Stimulated activated CD4-positive, alpha-beta T cell treated with anti-CD3 and anti-CD28 coated beads, TNF-alpha, amount 100 ng/mL, for 1 hour (primary cell): ENCODE data around the gene APBA1.
"Not testable (repeated sequence)": the region's sequence is repeated elsewhere in the genome, so short reads cannot be mapped to it uniquely, and the experiment has no call there.

Source experiments
- DNase-seq, 3 donors: peaks; one replicate each; pipeline ENCODE4 v3.0.0-alpha.2; 2020; ENCODE audit warnings: low read depth in 3 of 3, low spot score in 1 of 3

APBA1 gene

DNA sequence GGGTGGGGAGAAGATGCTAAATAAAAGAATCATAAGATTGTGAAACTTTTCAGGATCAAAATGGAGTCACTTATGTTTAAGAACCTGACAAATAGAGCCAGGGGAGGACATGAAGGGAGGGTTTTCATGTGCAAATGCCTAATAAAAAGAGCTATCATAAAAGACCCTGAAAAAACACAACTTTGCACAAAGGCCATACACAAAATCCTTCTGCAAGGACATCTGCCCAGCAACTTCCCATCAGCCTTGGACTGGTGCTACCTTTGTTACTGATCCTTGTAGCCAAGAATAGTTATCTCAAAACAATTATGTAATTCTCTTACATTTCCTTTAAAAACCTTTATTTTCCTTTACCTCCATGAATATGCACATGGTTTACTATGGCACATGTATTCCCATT lies 63.0 kb downstream of the APBA1 start:
- DNase-seq = no peak

GRCh38 chr9:69606089-69606488 lies 66.1 kb downstream of the APBA1 start:
- DNase-seq = no peak

DNA sequence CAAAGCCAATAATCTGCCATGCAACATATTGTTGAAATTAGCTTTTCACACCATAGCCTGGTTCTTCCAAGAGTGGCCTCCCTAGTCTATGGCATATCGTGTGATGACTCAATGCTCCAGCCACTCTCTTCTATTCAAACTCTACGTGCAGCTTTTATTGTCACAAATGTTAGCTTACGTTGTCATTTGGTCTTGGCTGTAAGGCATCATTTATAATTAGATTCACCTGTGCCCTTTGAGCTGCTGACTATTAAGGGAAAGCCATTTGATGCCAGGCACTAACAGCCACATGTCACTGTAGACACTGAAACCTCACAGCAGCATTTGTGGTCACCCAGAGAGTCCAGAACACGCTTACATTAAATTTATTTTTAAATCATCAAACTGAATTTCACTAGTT lies 66.8 kb downstream of the APBA1 start:
- no peak for DNase-seq

GRCh38 chr9:69604568-69605219 lies 67.5 kb downstream of the APBA1 start:
- no peak for DNase-seq

- DNase-seq = no peak
These were observed 68.5 kb downstream of the APBA1 start for GRCh38 chr9:69603656-69604055.

- DNase-seq = no peak
These were observed 69.4 kb downstream of the APBA1 start for GRCh38 chr9:69602773-69603172.

GRCh38 chr9:69601698-69602097 lies 70.5 kb downstream of the APBA1 start:
- DNase-seq = no peak

GRCh38 chr9:69600314-69601047 lies 71.7 kb downstream of the APBA1 start:
- DNase-seq = no peak

DNA sequence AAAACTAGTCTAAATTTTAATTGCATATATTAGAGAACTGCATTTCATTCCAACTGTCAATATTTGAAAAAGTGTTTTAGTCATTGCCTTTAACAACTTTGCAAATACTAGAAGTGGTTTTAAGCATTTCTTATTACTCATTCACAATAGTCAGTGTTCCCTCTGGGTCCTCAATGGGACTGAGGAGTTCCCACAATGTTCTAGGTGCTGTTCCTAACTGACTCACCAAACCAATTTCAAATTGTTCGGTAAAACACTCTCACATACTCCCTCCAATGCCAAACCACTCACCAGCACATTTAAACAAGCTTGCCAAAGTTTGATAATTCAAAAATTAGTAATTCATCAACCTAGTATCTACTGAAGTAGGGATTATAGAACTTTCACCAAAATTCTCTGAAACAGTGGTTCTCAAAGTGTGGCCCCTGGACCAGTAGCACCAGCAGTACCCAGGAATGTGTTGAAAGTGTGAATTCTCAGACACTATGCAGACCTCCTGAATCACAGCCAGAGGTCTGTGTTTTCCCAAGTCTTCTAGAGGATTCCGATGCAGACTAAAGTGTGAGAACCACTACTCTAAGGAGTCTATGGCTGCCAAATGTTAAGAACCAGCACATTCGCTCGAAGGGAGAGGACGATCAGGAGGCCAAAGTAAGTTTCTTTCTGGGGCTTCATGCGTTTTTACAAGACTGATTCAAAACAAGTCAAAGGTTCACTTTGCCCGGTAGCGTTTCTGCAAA lies 72.8 kb downstream of the APBA1 start:
- DNase-seq = no peak

DNA sequence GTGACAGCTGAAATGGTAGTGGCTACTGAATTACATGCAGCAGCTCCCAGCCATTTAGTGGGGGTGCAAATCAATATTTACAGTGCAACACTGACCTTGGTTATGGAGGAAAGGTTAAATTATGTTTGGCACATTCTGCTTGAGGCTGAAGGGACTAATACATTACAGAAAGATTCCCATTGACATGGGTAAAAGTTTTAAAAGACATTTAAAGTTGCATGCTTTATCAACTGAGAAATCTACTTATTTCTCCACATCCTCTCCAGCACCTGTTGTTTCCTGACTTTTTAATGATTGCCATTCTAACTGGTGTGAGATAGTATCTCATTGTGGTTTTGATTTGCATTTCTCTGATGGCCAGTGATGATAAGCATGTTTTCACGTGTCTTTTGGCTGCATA lies 75.3 kb downstream of the APBA1 start:
- not testable (repeated sequence) for DNase-seq

GRCh38 chr9:69594180-69594579 lies 78.0 kb downstream of the APBA1 start:
- DNase-seq = no peak

GRCh38 chr9:69593756-69594155 lies 78.4 kb downstream of the APBA1 start:
- no peak for DNase-seq

DNA sequence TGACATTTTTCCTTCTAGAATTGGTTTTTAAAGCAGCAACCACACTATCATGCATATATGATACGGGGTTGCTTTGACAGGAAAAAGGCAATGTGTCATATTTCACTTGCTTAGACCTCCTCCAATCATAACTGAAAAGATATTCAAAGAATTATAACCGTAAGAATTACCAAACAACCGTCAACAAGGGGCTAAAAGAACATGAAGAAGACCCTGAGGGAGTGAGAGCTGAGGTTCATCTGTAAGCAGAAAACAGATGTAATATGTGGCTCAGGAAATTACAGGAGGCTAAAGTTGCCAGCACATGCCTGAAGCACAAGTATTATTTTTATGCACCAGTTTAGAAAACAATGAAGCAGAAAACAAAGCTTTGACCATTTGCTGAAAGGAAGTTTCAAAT lies 78.9 kb downstream of the APBA1 start:
- DNase-seq = no peak

DNA sequence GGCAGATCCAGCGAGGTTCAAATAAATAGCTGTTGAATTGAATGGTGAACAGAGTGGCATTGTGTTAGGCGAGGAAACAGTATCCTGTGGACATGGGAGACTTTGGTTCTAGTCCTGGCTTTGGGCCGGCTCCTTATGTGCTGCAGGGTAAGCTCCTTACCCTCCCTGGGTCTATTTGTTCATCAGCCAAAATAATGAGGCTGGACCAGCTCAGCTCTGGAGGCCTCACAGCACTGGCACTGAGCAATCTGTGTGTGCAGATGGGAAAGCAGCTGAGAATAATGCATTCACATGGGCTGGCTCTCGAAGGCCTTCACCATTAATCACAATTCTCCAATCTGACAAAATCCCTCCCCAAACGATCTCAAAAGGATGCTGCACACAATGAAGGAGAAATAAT lies 81.9 kb downstream of the APBA1 start:
- DNase-seq = no peak

GRCh38 chr9:69589156-69589555 lies 83.0 kb downstream of the APBA1 start:
- no peak for DNase-seq

DNA sequence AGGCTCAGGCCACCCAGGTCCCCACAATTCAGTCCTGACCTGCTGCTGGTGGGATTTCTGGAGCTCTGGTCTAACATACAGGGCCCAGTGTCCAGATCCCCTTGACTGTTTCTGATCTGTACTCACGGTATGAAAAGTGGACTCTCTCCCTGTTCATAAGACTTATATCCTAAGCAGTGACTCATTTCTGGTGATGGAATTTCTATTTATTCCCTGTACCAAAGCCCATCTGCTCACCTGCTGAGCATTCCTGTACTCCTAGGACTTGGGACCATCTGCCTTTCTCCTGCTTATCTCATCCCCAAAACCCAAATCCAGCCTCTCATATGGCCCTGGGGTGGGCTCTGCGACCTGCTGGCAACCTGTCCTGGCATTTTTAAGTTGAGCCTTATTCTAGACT lies 86.6 kb downstream of the APBA1 start:
- DNase-seq = no peak

DNA sequence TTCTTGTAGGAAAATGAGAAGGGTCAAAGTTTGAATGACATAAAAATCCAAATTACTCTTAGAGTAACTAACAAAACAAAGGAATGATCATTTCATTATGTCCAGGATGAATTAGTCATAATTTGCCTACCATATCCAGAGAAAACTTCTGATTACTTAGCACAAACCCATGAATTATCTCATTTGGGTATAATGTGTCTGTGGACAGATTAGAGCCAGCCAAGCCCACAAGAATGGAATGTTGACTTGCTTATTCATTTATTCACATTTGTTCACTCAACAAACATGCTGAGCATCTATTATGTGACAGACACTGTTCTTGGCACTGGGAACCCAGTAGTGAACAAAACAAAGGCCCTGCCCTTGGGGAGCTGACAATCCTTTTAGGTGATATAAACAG lies 87.4 kb downstream of the APBA1 start:
- no peak for DNase-seq

DNA sequence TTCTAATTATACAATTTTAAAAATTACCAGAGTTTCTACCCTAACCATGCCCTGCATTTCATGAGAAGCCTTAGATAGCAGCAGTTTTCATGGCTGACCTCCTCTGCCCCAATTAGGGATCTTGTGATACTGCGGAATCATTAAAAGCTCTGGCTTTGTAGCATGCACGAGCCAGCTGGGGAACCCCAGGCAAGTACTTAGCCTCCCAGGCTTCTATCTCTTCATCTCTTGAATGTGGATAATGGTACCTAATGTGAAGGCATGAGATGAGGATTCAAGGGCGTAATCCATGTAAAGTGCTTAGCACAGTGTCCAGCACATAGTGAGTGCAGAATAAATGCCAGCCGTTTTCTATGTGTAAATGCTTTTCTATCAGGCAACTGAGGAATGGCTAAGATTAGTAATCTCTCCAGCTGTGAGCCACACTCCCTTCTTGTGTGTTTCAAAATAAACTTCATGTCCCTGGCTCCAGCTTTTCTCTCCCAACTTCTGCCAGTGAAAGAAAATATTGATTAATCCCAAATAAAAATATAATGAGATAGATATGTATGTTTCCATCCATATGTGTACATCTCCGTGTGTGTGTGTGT lies 88.4 kb downstream of the APBA1 start:
- DNase-seq = no peak

DNA sequence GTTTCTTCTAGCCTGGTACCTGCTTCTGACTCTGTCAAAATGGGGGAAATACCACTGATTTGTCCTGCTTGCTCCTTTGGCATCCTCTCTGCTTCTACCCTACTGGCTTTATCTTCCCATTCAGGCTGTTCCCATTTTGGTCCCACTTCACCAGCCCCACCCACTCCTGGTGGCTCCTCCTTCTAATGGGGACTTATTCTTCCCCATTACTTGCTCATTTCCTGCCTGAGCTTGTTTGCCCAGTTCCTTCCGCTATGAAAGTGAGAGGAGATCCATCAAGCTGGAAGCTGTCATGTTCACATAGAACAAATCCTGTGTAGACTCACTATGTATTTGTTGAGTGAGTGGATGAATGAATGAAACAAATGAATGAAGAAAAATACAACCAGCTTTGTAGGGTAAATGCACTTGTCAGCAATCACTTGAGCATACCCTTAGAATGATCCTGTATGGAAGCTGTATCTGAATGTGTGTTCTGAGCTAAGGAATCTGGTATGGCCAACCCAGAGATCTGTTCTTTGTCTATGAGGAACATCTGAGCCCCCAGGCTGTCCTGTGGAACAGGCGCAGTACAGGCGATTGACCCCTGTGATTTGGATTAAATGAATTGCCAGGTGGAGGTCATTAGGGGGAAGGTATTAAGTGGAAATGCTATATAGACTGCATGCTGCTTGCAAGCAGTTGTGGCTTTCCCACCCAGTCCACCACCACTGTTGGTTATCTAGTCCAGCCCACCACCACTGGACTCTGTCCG lies 89.5 kb downstream of the APBA1 start:
- DNase-seq = no peak

DNA sequence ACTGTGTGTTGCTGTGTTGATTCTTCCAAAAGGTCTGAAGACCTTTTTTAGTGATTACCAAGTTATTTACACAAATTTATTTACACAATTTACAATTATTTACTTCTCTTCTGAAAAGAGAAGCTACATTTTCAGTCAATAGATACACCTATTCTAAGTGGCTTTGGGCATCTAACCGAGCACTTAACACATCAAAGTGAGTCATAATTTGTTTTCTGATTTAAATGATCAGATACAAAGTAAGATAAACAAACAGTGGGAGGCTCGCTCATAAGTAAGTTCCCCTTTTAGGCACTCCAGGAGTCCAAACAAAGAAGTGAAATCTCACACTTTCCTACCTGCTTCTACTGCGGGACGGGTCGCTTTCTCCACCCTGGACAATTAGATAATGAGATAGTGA lies 90.2 kb downstream of the APBA1 start:
- DNase-seq = no peak

DNA sequence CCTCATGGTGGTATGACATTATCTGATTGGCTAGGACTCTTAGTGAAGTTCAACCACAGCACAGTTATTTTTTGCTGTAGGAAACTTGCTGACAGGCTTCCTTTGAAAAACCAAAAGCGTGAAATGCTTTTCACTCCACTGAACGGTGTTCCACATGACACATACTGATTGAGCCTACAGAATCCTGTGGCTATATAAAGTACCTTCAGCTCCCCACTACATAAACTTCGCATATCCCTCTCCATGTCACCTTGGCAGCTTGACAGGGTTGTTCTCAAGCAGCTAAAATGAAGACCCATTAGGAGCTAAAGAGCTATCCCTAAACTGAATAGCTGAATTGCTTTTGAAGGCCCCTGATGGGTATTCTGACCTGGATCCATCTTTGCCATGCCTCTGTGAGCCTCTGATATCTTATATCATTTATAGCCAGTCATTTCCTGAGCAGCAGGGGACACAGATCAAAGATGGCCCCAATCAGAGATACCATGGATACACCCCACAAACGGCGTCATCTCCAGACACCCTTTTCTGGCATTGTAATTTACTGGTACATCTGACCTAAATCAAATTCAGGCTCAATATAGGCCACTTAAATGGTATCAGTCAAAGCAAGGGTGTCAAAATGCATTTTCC lies 91.5 kb downstream of the APBA1 start:
- no peak for DNase-seq
